Left ventricle myocardium inferior (tissue), 1 donor: ENCODE results near the gene DOHH. TPM values are rescaled to one million over a fixed set of nuclear protein-coding genes. Genes with fewer than 3 reads are reported as not detected.

Source experiments
- DNase-seq: peaks from one replicate; pipeline ENCODE4 v3.0.0-alpha.2; 2020
- H3K27ac ChIP-seq: fragments of 200-600 bp; replicated peaks from 2 replicates; pipeline ENCODE4 v1.8.0; 2021
- H3K27me3 ChIP-seq: fragments of 200-600 bp; 2 replicates; pipeline ENCODE4 v1.8.0; 2021; ENCODE audit warnings: low read depth
- H3K36me3 ChIP-seq: fragments of 200-600 bp; 2 replicates; pipeline ENCODE4 v1.8.0; 2021
- H3K4me1 ChIP-seq: fragments of 200-600 bp; 2 replicates; pipeline ENCODE4 v1.8.0; 2021
- H3K4me3 ChIP-seq: fragments of 200-600 bp; 2 replicates; pipeline ENCODE4 v1.8.0; 2021; ENCODE audit warnings: mild to moderate bottlenecking, moderate library complexity
- H3K9me3 ChIP-seq: fragments of 200-600 bp; replicated peaks from 2 replicates; pipeline ENCODE4 v1.8.0; 2021
- intact Hi-C: fragments of 100-400 bp; cut with micrococcal nuclease; formaldehyde crosslinking; loops from one replicate; pipeline ENCODE4 v1.11.0; 2022
- total RNA-seq: library from RNA; stranded (reverse); fragmentation: NEBNext Ultra II Directional; extraction: Animal tissue kit (Norgen Biotek cat#: 25700); gene quantifications from one replicate; pipeline ENCODE4 v1.2.1, GENCODE V29; 2021
- TF ChIP-seq, protein P1 (sequence below): fragments of 200-600 bp; IDR thresholded peaks from 2 replicates; pipeline ENCODE4 v1.8.0; 2021; ENCODE audit warnings: antibody characterized with exemption, mild to moderate bottlenecking, borderline replicate concordance
- donor health status: DM: no; HTN: yes; CAD: no; lungs with severe emphysema.

DOHH gene
- total RNA-seq, 1 donor from 2014 or later, result 11.1 TPM

GRCh38 chr19:3516675-3517207, 16.3 kb upstream of the DOHH start:
- H3K4me1 ChIP-seq, result peaks cover 57% of the 10 kb centered on the region
- intact Hi-C loops, result no loop called here
- H3K36me3 ChIP-seq, result peaks cover 3% of the 10 kb centered on the region
- no peak for DNase-seq
- no peaks in the 10 kb centered on the region for H3K27me3 ChIP-seq
- TF ChIP-seq, protein P1, sequence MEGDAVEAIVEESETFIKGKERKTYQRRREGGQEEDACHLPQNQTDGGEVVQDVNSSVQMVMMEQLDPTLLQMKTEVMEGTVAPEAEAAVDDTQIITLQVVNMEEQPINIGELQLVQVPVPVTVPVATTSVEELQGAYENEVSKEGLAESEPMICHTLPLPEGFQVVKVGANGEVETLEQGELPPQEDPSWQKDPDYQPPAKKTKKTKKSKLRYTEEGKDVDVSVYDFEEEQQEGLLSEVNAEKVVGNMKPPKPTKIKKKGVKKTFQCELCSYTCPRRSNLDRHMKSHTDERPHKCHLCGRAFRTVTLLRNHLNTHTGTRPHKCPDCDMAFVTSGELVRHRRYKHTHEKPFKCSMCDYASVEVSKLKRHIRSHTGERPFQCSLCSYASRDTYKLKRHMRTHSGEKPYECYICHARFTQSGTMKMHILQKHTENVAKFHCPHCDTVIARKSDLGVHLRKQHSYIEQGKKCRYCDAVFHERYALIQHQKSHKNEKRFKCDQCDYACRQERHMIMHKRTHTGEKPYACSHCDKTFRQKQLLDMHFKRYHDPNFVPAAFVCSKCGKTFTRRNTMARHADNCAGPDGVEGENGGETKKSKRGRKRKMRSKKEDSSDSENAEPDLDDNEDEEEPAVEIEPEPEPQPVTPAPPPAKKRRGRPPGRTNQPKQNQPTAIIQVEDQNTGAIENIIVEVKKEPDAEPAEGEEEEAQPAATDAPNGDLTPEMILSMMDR, result no peak
- no peak overlapping the region for H3K4me3 ChIP-seq
- no peaks in the 10 kb centered on the region for H3K9me3 ChIP-seq
- H3K27ac ChIP-seq, result no peak overlapping the region

DNA sequence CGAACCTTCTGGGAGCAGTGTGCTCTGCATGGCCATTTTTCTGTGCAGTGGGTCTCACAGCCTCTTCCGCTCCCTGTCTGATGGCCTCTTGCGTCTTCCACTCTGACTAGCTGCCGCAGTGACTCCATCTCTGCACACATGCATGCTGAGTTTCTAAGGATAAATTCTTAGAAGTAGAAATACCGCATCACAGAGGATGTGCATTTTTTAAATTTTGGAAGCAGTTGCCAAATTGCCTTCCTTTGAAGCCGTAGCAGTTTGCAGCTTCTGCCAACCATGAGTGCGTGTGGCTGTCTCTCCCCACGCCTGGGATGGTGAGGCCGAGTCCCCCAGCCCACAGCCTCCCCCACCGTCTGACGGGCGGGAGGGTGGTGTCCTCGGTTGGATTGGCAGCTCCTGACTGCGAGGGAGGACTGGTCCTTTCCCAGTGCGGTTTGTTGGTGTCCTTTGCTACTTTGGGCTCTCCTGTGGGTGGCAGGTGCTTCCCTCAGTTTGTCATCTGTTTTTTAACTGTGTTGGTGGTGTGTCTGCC, 15.5 kb upstream of the DOHH start:
- Histone ChIP-seq H3K27ac (no peak overlapping the region), H3K4me3 (no peak overlapping the region), H3K9me3 (no peaks in the 10 kb centered on the region), H3K27me3 (no peaks in the 10 kb centered on the region), H3K36me3 (peaks cover 6% of the 10 kb centered on the region), H3K4me1 (peaks cover 65% of the 10 kb centered on the region)
- no peak for DNase-seq
- intact Hi-C loops, result no loop called here
- TF ChIP-seq, protein P1, result no peak

- TF ChIP-seq, protein P1, result no peak
- H3K36me3 ChIP-seq, result peaks cover 14% of the 10 kb centered on the region
- H3K4me1 ChIP-seq, result peaks cover 63% of the 10 kb centered on the region
- no peak overlapping the region for H3K27ac ChIP-seq
- no peak overlapping the region for H3K4me3 ChIP-seq
- no peak for DNase-seq
- intact Hi-C loops, result no loop called here
- H3K9me3 ChIP-seq, result no peaks in the 10 kb centered on the region
- no peaks in the 10 kb centered on the region for H3K27me3 ChIP-seq
These were observed 14.5 kb upstream of the DOHH start for GRCh38 chr19:3514930-3515329.

GRCh38 chr19:3513229-3514140, 13.0 kb upstream of the DOHH start:
- TF ChIP-seq, protein P1, result no peak
- H3K9me3 ChIP-seq, result no peaks in the 10 kb centered on the region
- no peak overlapping the region for H3K27ac ChIP-seq
- no peak overlapping the region for H3K4me3 ChIP-seq
- peaks cover 69% of the 10 kb centered on the region for H3K4me1 ChIP-seq
- H3K27me3 ChIP-seq, result no peaks in the 10 kb centered on the region
- no peak for DNase-seq
- H3K36me3 ChIP-seq, result peaks cover 14% of the 10 kb centered on the region
- intact Hi-C loops, result no loop called here

- Histone ChIP-seq H3K9me3 (no peaks in the 10 kb centered on the region), H3K4me3 (no peak overlapping the region), H3K36me3 (peaks cover 14% of the 10 kb centered on the region), H3K27me3 (no peaks in the 10 kb centered on the region), H3K27ac (no peak overlapping the region), H3K4me1 (peaks cover 70% of the 10 kb centered on the region)
- DNase-seq, result no peak
- intact Hi-C loops, result no loop called here
- TF ChIP-seq, protein P1, result no peak
These were observed 12.2 kb upstream of the DOHH start for GRCh38 chr19:3512562-3513228.
